Stimulated activated naive CD8-positive, alpha-beta T cell treated with anti-CD3 and anti-CD28 coated beads, Interleukin-15, amount 100 ng/mL, for 72 hours (primary cell): ENCODE measurements around the gene ASPG.

Experiments used
- ATAC-seq: fragments of 150-1000 bp; cut with Tn5 transposase; 2 replicates; pipeline ENCODE4 v1.10.0; 2021; ENCODE audit warnings: mild to moderate bottlenecking, moderate library complexity
- DNase-seq, 2 donors: peaks; one replicate each; pipeline ENCODE4 v3.0.0; 2021 to 2022
- H3K27ac Mint-ChIP-seq, 2 donors: one replicate each; pipeline ENCODE4 v1.8.0; 2022; ENCODE audit warnings: mild to moderate bottlenecking in 2 of 2, mixed read lengths in 2 of 2, moderate library complexity in 2 of 2
- H3K27me3 Mint-ChIP-seq: one replicate; pipeline ENCODE4 v1.8.0; 2022; ENCODE audit warnings: mixed read lengths
- H3K4me1 Mint-ChIP-seq: one replicate; pipeline ENCODE4 v1.8.0; 2022; ENCODE audit warnings: mild to moderate bottlenecking, mixed read lengths
- H3K4me3 Mint-ChIP-seq, 2 donors: one replicate each; pipeline ENCODE4 v1.8.0; 2022; ENCODE audit warnings: mild to moderate bottlenecking in 2 of 2, mixed read lengths in 2 of 2, moderate library complexity in 1 of 2
- H3K9me3 Mint-ChIP-seq, 2 donors: one replicate each; pipeline ENCODE4 v1.8.0; 2022; ENCODE audit warnings: mixed read lengths in 2 of 2

The ASPG gene

GRCh38 chr14:104138718-104139459 lies 53.4 kb downstream of the ASPG start:
- DNase-seq (peak in 1 of 2 donors; percentile 12), ATAC-seq (no peak)
- H3K9me3 Mint-ChIP-seq = no peaks in the 10 kb centered on the region
- H3K27me3 Mint-ChIP-seq = peaks cover 72% of the 10 kb centered on the region
- H3K27ac Mint-ChIP-seq = no peak overlapping the region
- peak overlapping the region; percentile 6 to 18 for H3K4me3 Mint-ChIP-seq
- peaks cover 21% of the 10 kb centered on the region for H3K4me1 Mint-ChIP-seq

- DNase-seq (no peak), ATAC-seq (no peak)
- Mint-ChIP-seq H3K9me3 (no peaks in the 10 kb centered on the region), H3K27ac (no peak overlapping the region), H3K4me1 (peaks cover 21% of the 10 kb centered on the region), H3K27me3 (peaks cover 65% of the 10 kb centered on the region), H3K4me3 (peak overlapping the region in 1 of 2 donors; percentile 18)
These were observed 54.1 kb downstream of the ASPG start for GRCh38 chr14:104139460-104140212.

- DNase-seq (no peak), ATAC-seq (no peak)
- H3K9me3 Mint-ChIP-seq = no peaks in the 10 kb centered on the region
- H3K4me3 Mint-ChIP-seq = no peak overlapping the region
- H3K27ac Mint-ChIP-seq = no peak overlapping the region
- H3K4me1 Mint-ChIP-seq = peaks cover 18% of the 10 kb centered on the region
- H3K27me3 Mint-ChIP-seq = peaks cover 60% of the 10 kb centered on the region
These were observed 54.6 kb downstream of the ASPG start for GRCh38 chr14:104140213-104140462.

DNA sequence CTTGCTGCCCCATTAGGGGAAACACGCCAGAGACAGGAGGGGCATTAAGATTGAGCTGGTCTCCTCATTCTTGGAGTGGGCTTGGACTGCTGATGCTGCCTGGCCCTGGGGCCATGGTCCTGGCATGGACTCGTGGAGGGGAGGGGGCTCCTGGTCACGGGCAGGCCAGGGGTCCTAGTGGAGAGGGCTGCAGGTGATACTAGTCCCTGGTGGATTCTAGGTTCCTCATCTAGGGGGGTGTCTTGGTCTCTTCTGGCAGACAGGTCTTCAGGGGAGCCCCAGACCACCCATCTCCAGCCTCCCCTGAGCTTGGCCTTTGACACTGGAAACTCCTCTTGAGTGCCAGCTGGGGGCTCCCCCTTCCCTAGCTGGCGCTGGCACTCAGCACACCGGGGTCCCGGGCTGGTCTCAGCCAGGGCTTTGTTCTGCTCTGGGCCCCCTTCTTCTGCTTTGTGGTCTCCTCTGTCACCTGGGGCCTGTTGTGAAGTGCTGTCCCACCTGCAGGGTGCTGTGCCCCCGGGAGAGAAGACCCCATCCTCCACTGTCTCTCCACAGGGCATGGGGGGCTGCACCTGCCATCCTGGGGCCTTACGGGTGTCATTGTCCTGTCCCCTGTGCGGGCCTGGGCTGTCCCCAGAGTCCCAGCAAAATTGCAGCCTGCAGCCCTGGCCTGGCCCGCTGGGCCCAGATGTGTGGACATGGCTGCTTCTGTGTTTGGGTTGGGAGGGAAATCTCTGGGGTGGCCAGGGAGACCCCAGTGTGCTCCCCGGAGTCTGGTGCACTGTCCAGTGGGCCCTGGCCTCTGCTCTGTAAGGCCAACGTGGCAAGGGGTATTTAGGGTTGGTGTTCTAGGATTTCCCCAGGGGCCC lies 55.2 kb downstream of the ASPG start:
- H3K27ac Mint-ChIP-seq = no peak overlapping the region
- no peak overlapping the region for H3K4me3 Mint-ChIP-seq
- H3K4me1 Mint-ChIP-seq = peaks cover 12% of the 10 kb centered on the region
- DNase-seq = no peak
- no peak for ATAC-seq
- no peaks in the 10 kb centered on the region for H3K9me3 Mint-ChIP-seq
- peaks cover 56% of the 10 kb centered on the region for H3K27me3 Mint-ChIP-seq

DNA sequence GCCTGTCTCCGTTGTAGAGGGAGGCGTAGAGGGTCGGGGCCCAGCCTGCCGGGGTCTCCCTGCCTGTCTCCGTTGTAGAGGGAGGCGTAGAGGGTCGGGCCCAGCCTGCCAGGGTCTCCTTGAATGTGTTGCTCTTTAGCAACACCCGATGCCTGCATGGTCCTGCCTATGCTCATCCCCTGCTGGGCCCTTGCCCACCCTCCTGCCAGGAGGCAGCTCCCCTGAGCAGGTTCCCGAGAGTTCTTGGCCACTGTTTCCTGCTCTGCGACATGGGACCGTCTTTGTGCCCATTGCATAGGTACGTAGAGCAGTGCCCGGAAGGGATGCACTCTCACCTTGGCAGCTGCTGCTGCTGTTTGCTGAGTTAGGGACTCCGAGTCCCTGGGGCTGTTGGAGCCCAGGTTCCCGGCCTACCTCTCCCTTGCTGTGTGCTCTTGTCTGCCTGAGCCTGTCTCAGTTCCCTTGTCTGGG lies 56.2 kb downstream of the ASPG start:
- ATAC-seq = no peak
- Mint-ChIP-seq H3K4me1 (peaks cover 8% of the 10 kb centered on the region), H3K27ac (no peak overlapping the region), H3K9me3 (no peaks in the 10 kb centered on the region), H3K4me3 (no peak overlapping the region), H3K27me3 (peaks cover 59% of the 10 kb centered on the region)
- DNase-seq = no peak

DNA sequence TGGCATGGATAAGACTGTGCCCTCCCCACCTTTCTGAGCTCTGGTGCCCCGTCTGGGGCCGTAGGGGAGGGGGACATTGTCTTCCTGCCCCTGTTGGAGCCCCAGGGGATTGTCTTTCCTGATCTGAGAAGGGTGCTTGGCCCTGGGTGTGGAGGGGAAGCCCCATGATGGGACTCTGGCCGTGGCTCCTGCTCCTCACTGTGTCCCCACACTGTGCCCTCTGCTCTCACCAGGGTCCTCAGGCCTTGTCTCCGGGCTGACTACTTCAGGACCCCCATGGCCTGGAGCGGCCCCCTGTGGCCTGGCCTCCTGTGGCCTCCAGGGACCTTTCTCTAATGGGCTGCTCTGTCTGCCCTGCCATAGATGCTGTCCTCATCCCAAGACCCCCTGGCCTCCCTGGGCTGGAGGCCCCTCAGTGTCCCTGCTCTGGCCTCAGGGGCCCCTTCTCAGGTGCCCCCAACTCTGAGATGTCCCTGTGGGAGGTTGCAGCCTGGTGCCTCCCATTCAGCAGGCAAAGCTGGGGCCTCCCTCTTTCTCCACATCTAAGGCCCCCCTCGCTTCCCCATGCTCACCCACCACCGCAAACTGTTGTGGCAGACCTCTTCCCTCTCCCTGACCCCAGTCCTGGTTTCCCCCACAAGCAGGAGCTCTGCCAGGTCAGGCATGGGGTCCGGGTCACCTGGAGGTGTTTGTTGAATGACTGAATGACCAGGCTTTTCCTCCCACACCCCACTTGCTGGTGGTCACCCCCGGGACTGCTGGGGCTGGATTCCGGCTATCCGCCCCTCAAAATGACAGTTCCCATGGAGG lies 56.8 kb downstream of the ASPG start:
- ATAC-seq (no peak), DNase-seq (no peak)
- H3K27me3 Mint-ChIP-seq = peaks cover 55% of the 10 kb centered on the region
- peaks cover under 1% of the 10 kb centered on the region for H3K4me1 Mint-ChIP-seq
- no peak overlapping the region for H3K4me3 Mint-ChIP-seq
- H3K27ac Mint-ChIP-seq = no peak overlapping the region
- no peaks in the 10 kb centered on the region for H3K9me3 Mint-ChIP-seq

DNA sequence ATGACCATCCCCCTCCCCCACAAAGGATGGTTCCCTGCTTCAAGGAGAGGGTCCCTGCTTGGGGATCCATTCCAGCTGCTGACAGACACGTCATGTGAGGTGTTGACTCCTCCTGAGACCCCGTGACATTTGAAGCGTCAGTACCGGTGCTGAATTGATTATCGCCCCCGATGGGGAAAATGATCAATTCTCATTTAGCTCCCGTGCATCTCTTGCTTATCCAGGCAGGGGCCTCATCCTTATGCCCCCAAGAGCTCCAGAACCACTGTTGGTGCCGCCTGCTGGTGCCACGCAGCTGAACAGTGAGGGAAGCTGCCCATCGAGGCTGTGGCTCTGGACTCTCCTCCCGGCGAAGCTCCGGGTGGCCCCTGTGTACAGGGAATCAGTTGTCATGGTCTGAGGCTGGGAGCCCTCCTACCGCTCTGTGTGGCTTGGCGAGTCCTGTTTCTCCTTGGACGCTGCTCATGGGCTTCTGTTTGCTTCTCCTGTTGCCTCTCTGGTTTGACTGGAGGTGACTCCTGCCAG lies 57.5 kb downstream of the ASPG start:
- no peak for DNase-seq
- no peaks in the 10 kb centered on the region for H3K9me3 Mint-ChIP-seq

GRCh38 chr14:104143521-104144452 lies 58.3 kb downstream of the ASPG start:
- no peaks in the 10 kb centered on the region for H3K9me3 Mint-ChIP-seq
- H3K4me3 Mint-ChIP-seq = no peak overlapping the region
- ATAC-seq (no peak), DNase-seq (no peak)
- no peaks in the 10 kb centered on the region for H3K4me1 Mint-ChIP-seq
- peaks cover 57% of the 10 kb centered on the region for H3K27me3 Mint-ChIP-seq
- peak overlapping the region in 1 of 2 donors; percentile 42 for H3K27ac Mint-ChIP-seq

More for the DNA sequence above, 57.5 kb downstream of the ASPG start:
- Mint-ChIP-seq H3K4me3 (no peak overlapping the region), H3K27ac (peak overlapping the region in 1 of 2 donors; percentile 42), H3K4me1 (no peaks in the 10 kb centered on the region), H3K27me3 (peaks cover 50% of the 10 kb centered on the region)
- ATAC-seq = no peak

DNA sequence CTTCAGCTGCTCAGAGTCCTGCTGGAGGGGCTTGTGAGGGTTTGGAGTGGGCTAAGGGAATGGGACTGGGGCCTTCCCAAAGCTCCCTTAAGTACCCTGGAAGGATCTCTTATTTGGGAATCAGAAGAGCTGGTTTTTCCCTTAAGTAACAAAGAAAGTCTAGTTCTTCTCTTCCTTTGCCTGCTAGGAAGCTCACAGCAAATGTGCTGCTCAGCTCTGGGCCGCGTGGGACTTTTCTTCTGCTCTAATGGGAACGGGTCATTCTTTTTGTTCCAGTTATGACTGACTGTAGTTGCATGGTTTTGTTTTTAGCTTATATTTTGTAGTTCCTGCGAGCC lies 58.9 kb downstream of the ASPG start:
- Mint-ChIP-seq H3K4me1 (no peaks in the 10 kb centered on the region), H3K9me3 (no peaks in the 10 kb centered on the region), H3K4me3 (no peak overlapping the region), H3K27ac (no peak overlapping the region), H3K27me3 (peaks cover 52% of the 10 kb centered on the region)
- ATAC-seq (no peak), DNase-seq (no peak)

GRCh38 chr14:104144911-104145825 lies 59.7 kb downstream of the ASPG start:
- ATAC-seq (no peak), DNase-seq (no peak)
- H3K9me3 Mint-ChIP-seq = no peaks in the 10 kb centered on the region
- H3K27ac Mint-ChIP-seq = no peak overlapping the region
- H3K4me3 Mint-ChIP-seq = no peak overlapping the region
- H3K27me3 Mint-ChIP-seq = peaks cover 44% of the 10 kb centered on the region
- peaks cover under 1% of the 10 kb centered on the region for H3K4me1 Mint-ChIP-seq

GRCh38 chr14:104145826-104146601 lies 60.5 kb downstream of the ASPG start:
- H3K4me1 Mint-ChIP-seq = peaks cover 5% of the 10 kb centered on the region
- H3K9me3 Mint-ChIP-seq = no peaks in the 10 kb centered on the region
- DNase-seq (no peak), ATAC-seq (no peak)
- H3K27me3 Mint-ChIP-seq = peaks cover 36% of the 10 kb centered on the region
- H3K27ac Mint-ChIP-seq = no peak overlapping the region
- H3K4me3 Mint-ChIP-seq = no peak overlapping the region

DNA sequence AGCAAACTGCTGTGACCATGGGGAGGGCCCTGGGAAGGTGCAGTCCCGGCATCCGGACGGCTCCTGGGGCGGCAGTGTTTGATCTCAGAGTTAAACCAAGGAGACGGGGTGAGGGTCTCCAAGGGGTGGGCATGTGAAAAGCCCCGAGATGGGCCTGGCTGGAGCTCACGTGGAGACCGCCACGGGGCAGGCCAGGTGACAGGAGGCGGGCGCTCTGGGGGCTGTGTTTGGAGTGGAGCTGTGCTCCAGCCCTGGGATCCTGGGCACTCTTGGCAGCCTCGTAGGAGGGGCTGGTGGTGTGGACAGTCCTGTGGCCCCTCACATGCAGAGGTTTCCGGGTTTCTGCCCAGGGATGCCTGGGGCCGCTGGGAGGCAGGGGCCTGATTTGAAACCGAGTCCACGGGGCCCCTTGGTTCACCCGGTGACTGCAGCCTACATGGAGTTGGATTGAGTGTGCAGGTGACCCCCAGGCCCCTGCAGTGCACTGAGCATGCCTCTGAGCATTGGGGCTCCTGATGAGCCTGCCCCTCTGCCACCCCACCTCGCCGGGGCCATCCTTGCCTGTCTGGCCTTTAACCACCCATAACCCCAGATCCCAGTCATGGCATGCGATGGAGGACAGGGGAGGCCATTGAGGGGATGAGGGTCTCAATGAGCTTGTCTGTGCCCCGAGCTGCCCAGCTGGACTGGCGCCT lies 61.3 kb downstream of the ASPG start:
- no peak for ATAC-seq
- DNase-seq = no peak
- Mint-ChIP-seq H3K27me3 (peaks cover 34% of the 10 kb centered on the region), H3K9me3 (no peaks in the 10 kb centered on the region), H3K27ac (no peak overlapping the region), H3K4me3 (no peak overlapping the region), H3K4me1 (peaks cover 5% of the 10 kb centered on the region)
